Activated naive CD4-positive, alpha-beta T cell treated with Interleukin-2 at 50 U/mL for 16 hours (primary cell): ENCODE data around the gene RUFY1.
A peak's percentile ranks its signal among the peaks of the same experiment; 100 is the strongest.
"Not testable (repeated sequence)": the region's sequence is repeated elsewhere in the genome, so short reads cannot be mapped to it uniquely, and the experiment has no call there.

Experiments
- DNase-seq: peaks from one replicate; pipeline ENCODE4 v3.0.0-alpha.2; 2020

RUFY1 gene, protein sequence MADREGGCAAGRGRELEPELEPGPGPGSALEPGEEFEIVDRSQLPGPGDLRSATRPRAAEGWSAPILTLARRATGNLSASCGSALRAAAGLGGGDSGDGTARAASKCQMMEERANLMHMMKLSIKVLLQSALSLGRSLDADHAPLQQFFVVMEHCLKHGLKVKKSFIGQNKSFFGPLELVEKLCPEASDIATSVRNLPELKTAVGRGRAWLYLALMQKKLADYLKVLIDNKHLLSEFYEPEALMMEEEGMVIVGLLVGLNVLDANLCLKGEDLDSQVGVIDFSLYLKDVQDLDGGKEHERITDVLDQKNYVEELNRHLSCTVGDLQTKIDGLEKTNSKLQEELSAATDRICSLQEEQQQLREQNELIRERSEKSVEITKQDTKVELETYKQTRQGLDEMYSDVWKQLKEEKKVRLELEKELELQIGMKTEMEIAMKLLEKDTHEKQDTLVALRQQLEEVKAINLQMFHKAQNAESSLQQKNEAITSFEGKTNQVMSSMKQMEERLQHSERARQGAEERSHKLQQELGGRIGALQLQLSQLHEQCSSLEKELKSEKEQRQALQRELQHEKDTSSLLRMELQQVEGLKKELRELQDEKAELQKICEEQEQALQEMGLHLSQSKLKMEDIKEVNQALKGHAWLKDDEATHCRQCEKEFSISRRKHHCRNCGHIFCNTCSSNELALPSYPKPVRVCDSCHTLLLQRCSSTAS

DNA sequence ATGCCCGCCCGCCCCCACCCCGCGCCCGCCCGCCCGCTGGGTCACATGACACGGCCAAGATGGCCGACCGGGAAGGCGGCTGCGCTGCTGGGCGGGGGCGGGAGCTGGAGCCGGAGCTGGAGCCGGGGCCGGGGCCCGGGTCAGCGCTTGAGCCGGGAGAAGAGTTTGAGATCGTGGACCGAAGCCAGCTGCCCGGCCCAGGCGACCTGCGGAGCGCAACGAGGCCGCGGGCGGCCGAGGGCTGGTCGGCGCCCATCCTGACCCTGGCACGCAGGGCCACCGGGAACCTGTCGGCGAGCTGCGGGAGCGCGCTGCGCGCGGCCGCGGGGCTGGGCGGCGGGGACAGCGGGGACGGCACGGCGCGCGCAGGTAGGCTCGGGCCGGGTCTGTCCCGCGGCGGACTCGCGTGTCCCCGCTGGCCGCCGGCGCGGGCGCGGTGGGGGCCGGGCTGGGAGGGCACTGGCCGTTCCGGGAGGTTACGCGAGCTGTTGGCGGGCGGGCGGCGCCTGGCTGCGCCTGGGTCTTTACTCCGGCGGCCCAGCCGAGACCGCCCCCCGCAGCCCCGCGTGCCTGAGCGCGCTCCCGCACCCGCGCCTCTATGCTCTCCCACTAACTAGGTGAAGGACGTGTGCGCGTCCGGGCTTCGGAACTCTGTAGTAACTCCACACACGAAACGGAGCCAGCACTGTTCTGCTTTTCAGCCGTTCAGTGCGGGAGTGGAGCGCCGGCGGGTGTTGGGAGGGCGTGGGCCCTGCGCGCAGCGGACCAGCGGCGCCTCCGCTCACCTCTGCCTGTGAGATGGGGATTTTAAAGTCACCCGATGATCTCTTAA, at the start of gene RUFY1:
Gene RUFY1 (plus strand): TSS at position 44 of the 832 bp plus-strand sequence. CDS start 16 bp downstream, at position 60.
- peak; percentile 84 for DNase-seq

DNA sequence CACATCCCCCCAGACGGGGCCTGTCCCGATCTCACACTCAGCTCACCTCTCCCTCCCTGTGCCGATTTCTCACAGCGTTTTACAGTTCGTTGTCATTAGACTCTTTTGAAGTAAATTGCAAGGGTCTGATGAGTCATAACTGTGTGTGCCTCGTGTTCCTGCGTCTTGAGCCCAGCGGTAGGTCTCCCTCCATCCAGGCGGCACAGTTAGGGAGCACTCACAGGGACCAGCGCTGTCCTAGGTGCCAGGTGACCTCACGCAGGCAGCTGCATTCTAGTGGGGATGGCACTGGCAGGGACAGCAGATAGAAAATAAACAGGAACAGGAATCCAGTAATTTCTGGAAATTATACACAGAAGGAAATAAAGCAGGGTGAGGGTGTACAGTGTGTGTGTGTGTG, 48.4 kb upstream of the RUFY1 start:
- not testable (repeated sequence) for DNase-seq

DNA sequence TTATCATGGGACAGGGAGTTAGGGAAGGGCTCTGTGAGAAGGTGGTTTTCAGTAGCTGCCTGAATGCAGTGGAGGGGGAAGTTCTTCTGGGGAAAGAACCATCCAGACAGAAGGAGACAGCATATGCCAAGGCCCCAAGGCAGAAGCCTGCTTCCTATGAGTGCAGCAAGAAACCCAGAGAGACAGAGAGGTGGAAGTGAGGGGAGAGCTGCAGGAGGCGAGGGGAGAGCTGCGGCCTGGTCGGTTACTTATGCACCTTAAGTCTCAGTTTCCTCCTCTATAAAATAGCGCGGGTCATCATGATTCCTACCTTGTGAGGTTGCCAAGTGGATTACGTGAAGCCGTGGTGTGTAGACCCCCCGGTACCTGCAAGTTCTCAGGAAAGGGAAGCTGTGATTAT, 47.9 kb upstream of the RUFY1 start:
- not testable (repeated sequence) for DNase-seq

DNA sequence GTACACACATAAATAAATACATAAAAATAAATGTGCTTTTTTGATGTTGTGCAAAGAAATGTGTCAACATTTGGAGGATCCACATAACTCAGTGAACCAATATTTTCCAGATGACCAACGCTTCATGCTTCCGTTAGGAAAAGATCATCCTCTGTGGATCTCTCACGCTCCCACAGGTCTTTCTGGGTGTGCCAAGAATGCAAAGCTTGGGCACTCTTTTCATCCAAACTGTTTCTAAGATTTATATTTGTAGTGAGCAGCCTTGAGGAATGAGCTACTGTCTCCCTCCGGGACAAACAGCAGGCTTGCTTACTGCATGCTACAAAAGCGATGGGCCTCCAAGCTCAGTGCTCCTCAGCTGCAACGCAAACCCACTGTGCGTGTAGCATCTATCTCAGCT, 46.2 kb upstream of the RUFY1 start:
- no peak for DNase-seq

DNA sequence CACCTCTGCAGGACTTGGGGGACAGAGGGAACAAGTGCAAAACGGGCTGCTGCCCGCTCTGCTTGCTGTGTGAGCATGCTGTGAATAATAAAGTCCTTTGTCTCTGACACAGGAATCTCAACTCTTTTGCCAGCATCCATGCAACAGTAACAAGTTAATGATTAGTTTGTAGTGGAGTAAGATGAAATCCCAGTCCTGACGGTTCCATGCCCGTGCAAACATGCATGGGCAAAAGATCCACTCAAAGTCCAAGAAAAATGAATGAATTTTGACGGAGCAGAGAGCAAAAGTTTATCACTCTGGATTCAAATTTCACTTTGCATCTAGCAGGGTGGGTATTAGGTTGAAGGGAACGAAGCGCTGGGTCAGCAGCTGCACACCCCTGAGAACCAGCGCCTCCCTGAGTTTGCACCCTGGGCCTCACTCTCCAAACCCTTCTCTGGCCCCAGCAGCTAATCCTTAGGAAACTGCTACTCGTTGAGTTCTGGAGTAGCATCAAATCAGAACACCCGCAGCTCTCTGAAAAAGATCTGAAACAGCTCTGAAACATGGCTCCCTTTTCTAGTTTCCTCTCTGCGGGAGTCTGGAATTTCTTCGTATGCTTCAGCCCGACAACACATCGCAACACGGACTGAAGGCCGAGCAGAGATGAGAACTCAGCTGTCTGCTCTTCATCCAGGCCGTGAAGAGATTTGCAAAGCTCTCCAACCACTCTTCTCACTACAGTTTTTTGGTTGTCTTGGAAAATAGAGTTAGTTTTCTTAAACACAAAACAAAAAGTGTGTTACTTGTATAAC, 45.6 kb upstream of the RUFY1 start:
- DNase-seq = no peak

DNA sequence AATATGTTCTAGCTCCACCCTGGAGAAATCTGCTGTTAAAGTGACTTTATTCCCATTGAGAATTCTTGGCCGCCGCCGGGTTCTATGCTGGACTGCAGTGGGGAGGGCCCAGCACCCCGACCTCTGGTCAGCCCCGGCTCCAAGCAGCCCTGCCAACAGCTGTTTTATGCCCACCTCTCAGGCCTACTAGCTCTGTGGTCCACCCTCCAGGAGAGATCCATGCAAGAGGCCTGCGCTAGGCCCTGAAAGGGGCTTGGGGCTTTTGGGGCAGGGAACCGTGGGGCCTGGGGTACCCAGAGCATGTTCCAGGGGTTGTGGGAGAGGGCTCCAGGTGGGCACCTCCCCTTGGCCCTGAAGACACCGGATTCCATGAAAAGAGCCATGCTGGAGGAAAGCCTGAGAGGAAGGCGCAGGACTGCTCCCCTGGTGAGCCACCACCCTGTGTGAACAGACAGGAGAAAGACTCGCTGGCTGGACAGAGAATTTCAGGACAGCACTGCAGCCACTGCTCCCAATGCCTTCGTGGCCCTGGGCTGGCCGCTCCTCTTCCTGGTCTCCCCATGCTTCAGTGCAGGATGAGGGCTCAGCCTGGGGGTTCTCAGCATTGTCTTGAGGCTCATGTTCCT, 44.6 kb upstream of the RUFY1 start:
- no peak for DNase-seq

DNA sequence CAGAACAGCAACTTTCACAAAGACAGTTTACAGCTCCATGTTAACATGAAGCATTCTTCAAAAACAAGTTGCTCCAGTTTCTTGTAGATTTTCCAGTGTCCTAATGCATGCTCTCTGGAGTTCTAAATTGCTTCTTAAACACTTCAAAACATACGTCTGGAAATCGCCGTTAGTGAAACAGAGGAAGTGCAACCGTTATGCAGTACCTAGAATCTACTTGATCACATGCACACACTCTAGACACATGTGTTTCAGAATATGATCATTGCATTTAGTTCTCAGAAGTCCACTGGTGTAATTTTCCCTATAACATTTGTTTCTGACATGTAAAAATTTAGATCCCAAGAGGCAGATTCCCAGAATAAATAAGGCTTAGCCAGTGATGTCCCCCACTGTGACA, 41.1 kb upstream of the RUFY1 start:
- DNase-seq = no peak

DNA sequence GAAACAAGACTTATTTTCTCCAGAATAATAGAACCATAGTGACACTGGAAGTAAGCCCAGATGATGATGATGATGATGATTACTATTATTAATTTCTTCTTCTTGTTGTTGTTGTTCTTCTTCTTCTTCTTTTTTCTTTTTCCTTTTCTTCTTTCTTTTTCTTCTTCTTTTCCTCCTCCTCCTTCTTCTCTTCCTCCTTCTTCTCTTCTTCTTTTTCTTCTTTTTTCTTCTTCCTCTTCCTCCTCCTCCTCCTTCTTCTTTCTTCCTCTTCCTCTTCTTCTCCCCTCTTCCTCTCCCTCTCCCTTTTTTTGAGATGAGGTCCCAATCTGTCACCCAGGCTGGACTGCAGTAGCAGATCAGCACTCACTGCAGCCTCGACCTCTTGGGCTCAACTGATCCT, 40.5 kb upstream of the RUFY1 start:
- DNase-seq = no peak

DNA sequence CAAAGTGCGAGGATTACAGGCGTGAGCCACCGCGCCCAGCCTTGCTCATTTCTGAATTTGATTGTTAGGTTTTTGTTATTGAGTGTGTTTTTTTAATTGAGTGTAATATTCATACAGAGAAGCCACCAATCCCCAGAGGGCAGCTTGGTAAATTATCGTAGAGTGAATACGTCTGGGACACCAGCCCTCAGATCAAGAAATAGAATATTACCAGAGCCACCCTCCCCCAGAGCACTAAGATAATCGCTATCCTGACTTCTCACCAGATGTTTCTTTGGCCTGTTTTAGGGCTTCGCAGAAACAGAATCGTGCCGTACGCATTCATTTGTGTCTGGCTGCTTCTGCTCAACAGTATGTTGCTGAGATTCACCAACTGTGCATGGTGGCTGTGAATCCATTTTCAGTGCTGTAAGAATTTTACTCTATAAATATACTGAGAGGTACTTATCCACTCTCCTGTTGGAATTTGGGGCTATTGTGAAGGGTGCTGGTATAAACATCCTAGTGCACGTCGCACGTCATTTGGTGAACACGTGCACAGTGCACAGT, 37.8 kb upstream of the RUFY1 start:
- no peak for DNase-seq

DNA sequence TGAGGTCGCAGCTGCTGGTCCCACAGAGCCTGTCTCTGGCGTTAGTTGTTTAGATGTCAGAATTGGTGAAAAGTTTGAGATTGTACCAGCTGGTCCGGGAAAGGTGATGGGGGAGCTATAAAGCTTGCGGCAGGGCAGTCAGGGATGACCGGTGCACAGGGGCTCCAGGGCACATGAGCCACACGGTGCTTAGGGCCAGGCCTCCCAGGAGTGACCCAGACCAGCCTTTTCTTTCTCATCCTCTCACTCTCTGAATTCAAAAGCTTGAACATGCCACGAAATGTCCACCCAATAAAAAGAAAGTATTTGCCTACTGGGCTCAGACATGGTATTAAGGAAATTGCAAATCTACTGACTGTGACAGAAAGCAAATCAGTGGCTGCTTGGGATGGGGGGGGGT, 34.9 kb upstream of the RUFY1 start:
- DNase-seq = not testable (repeated sequence)

DNA sequence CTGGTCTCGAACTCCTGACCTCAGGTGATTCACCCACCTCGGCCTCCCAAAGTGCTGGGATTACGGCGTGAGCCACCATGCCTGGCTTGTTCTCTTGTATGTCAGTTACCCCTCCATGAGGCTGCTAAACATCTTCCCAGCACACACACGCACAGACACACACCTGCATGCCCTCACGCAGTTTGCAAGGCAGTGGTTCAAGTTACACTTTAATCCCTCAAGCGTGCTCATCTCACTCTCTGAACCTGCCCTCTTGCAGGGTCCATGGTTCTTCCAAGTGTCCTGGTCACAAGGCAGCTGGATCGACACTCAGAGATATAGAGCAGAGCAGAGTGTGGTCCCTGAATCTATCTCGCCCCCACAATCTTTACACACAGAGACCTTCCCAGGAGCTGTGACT, 34.1 kb upstream of the RUFY1 start:
- DNase-seq = no peak

DNA sequence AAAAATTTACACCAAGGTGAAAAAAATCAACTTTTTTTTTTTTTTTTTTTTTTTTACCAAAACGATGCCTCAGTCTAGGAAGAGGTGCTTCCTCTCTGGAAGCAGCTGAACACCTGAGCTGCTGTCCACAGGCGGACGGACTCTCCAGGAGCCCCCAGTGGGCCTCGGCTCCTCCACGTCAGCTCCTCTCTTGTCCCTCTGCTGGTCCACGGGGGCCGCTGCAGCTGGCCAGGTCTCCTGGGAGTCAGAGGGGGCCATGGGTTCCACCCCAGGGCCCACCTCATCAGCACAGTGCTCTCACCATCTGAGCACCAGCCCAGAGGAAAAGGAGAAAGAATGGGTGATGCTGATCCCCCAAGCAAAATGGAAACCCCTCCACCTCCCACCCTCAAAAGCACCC, 32.6 kb upstream of the RUFY1 start:
- DNase-seq = not testable (repeated sequence)

DNA sequence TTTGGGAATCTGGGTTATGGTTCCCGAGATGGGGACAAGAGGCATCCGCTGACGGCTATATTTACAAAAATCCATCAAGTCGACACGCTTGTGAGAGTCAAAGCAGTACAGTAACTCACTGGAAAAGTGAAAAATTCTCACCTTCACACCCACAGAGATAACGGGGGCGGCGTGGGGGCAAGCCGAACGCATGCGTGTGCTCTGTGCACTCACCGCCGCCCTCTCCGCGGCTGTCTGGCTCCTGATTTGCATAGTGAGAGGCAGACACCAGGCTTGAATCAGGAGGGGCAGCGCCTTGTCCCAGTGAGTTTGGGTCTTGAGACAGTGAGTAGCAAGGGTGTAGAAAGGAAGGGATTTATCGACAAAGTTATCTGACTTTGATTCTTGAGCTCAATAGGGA, 32.0 kb upstream of the RUFY1 start:
- not testable (repeated sequence) for DNase-seq

DNA sequence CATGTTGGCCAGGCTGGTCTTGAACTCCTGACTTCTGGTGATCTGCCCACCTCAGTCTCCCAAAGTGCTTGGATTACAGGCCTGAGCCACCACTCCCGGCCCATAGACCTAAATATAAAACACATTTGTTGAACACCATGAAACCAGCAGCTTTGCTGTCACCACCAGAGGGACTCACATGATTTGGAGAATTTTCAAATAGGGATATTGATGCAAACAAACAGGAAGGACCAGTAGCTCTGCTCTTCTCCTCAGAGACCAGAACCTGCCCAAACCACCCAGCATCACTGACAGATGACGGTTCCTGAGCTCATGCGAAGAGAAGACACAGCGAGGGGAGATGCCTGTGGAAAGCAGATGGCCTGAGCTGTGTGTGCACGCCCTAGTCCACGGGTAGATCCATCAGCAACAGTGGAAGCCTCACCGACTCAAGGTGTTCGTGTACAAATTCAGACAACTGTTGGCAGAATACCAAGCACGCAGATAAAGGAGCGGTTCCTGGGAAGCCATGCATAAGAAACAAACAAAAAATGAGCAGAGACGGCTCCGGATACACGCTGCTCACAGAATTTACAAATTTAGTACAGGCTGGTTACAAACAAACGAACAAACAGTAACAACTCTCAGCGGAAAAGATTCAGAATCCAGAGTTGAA, 30.8 kb upstream of the RUFY1 start:
- not testable (repeated sequence) for DNase-seq

DNA sequence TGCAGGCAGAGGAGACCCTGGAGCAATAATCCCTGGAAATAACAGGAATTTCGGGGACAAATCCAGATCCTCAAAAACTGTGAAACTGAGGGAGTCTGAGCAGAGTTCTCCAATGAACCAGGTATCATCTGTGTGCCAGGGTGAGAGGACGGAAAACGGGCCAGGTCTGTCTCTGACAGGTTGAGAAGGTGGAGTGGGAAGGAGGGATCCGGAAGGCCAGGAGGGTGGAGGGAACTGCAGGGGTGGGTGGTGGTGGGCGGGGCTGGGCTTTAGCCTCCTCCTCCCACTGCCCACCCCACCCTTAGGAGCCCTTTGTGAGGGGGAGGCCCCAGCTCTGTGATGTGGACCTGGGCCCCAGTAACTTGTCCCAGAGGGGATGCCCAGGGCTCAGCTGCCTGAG, 28.2 kb upstream of the RUFY1 start:
- not testable (repeated sequence) for DNase-seq

DNA sequence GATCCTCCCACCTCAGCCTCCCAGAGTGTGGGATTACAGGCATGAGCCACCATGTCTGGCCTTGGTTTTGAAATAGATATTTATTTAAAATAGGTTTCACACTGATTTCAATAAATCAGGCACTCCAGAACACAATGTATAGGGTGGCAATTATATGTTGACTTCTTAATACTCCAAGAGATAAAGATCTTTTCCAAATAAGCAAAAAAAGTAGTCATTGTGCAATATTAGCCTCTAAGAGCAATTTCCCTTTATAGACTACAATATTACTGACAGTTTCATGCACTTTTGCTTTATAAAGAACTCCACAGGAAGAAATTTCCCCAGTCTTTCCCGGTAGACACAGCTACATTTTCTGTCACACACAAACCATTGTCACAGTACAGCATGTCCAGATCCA, 23.4 kb upstream of the RUFY1 start:
- DNase-seq = no peak

DNA sequence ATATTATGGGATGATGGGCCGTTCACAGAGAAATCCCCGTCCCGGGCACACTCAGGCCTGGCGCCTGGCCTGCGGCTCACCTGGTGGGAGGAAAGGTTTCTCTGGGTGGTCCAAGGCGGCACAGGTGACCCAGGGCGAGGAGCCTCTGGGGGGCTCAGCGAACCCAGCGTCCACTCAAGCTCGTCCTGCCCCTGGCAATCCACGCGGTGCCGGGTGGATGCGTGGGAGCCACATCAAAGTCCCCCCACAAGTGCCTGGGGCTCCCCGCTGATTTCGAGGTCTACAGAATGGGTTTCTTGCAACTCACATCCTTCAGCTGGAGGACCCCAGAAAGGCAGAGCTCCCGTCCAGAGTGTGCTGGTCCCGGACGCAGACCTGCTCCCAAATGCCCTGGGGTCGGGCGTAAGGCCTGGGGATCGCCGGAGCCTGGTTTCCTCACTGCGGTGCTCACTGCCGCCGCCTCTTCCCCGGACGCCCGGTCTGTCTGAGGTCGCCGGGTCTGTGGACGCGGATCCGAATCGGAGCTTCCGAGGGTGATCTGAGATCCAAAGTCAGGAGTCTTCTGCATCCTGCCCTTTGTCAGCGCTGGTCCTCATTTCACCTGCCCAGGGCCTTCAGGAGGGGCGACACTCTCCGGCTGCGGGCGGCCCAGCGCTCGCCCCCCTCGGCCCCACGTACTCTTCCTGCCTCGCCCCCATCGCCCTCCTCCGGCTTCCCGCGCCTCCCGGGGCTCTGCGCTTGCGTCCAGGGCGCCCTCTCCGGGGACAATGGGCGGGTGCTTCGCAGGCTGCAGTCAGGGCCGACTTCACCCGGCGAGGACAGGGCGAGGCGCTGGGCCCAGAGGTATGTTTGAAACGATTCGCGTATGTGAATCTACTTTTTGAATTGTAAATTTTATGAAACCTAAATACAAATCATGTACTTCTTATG, 20.0 kb upstream of the RUFY1 start:
- DNase-seq = peak; percentile 63

DNA sequence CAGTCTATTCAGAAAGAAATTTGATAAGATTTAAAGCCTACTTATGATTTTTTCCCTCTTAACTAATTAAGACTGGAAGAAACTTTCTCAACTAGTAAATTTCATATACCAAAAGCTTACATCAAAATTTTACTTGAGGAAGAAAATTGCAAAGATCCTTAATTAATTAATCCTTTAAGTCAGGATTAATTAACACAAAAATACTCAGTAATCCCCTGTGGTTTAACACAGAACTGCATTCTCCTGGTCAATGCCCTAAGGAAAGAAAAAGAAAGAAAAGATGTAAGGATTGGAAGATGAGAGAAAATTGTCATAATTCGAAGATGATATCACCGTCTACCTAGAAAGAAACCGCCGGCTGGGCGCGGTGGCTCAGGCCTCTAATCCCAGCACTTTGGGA, 17.3 kb upstream of the RUFY1 start:
- DNase-seq = no peak

DNA sequence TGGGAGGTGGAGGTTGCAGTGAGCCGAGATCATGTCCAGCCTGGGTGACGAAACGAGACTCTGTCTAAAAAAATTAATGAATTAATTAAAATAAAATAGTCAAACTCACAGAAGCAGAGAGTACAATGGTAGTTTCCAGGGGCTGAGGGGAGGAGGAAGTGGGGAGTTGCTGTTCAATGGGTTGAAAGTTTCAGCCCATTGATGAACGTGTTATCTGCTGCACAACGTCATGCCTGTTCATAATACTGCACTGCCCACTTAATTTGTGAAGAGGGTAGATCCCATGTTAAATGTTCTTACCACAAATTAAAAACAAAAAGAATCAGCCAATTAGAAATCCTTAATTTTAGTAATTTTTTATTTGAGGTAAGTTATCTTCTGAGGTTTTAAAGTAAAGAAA, 16.4 kb upstream of the RUFY1 start:
- DNase-seq = no peak

DNA sequence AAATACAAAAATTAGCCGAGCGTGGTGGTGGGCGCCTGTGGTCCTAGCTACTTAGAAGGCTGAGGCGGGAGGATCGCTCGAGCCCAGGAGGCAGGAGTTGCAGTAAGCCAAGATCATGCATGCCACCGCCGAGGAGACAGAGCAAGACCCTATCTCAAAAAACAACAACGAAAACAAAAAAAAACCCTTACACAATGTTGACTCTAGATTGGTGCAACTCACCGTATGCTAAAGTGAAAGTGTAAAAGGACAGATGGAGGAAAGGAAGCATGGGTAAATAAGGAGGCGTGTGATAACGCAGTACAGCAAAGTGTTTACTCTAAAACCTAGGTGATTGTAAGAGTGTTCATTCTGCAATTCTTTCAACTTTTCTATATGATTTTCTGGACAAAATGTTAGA, 15.9 kb upstream of the RUFY1 start:
- DNase-seq = no peak
